Measurements from ENCODE around the gene LEAP2. TPM values are rescaled to one million over a fixed set of nuclear protein-coding genes. Genes with fewer than 3 reads are reported as not detected.
A peak's percentile ranks its signal among the peaks of the same experiment; 100 is the strongest.

Gene LEAP2
- total RNA-seq, 1 experiment from 2014 or later = 0.36 TPM

GRCh38 chr5:132827943-132828673 is 45.4 kb upstream of the LEAP2 start:
- ATAC-seq = no peak
- Histone ChIP-seq H3K27ac (ENCODE audit: low read length) (no peak overlapping the region), H4K20me1 (ENCODE audit: low read length) (no peaks in the 10 kb centered on the region), H3K27me3 (ENCODE audit: low read length) (no peaks in the 10 kb centered on the region), H3K9me2 (replicated peaks; ENCODE audit: low read length) (no peaks in the 10 kb centered on the region), H2AFZ (ENCODE audit: low read length) (no peak overlapping the region), H3K36me3 (ENCODE audit: low read depth, low read length) (no peaks in the 10 kb centered on the region), H3K4me3 (ENCODE audit: low read length) (no peak overlapping the region), H3K79me2 (ENCODE audit: low read length) (peaks cover 17% of the 10 kb centered on the region; the same call in 1 of the 2 replicates), H3K9me3 (ENCODE audit: low read length) (no peaks in the 10 kb centered on the region), H3K4me1 (ENCODE audit: insufficient read depth, low read length) (peaks cover 5% of the 10 kb centered on the region), H3K9ac (ENCODE audit: low read length) (no peak overlapping the region), H3F3A (ENCODE audit: low read length, unreplicated experiment) (no peaks in the 10 kb centered on the region), H3K4me2 (ENCODE audit: low read length) (no peak overlapping the region)
- no TSS peak for BruUV-seq (replicated peaks)
- TF ChIP-seq EZH2phosphoT487 (IDR thresholded peaks at IDR 0.05; ENCODE audit: borderline replicate concordance, low read length) (no peak), EZH2 (IDR thresholded peaks at IDR 0.05; ENCODE audit: low read length, unreplicated experiment) (no peak), CTCF (conservative IDR thresholded peaks at IDR 0.05; ENCODE audit: low read depth, low read length) (no peak)
- POLR2A ChIA-PET (ENCODE audit: unreplicated experiment) = no interaction called here
- CTCF ChIA-PET = no interaction called here
- intact Hi-C loops (cut with micrococcal nuclease) = no loop called here
- DNase-seq = no peak

DNA sequence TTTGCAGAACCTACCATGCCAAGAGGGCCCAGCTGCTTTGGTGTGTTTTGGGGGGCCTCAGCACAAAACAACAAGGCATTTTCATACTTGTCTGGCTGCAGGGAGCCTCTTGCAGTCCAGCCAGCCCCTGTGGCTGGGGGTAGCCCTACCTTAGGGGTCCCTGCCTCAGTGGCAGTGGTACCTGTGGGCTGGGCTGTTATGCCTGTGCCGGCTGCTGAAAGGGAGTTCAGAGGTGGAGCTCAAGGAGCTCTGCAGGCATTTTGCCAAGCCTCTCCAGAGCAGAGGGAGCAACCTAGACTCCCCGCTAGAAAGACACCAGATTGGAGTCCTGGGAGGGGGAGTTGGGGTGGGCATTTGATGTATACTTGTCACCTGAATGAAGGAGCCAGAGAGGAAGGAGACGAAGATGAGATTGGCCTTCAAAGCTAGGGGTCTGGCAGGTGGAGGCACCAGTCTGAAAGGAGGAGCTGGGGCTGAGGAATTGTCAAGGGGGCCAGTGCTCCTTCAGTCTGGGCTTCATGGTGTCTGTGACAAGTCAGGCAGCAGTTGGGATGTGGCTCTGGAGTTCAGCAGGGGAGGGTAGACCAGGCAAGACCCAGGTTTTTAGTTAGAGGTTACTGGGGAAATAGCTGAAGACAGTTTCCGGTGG is 44.5 kb upstream of the LEAP2 start:
- Histone ChIP-seq H2AFZ (ENCODE audit: low read length) (peak overlapping the region; percentile 90), H3K4me1 (ENCODE audit: insufficient read depth, low read length) (peaks cover 5% of the 10 kb centered on the region)
- POLR2A ChIA-PET (ENCODE audit: unreplicated experiment) = no interaction called here

More for the DNA sequence above, 44.5 kb upstream of the LEAP2 start:
- H3K79me2 ChIP-seq (ENCODE audit: low read length) = peaks cover 17% of the 10 kb centered on the region; the same call in 1 of the 2 replicates
- peak overlapping the region; percentile 98 for H3K4me2 ChIP-seq (ENCODE audit: low read length)
- H3K9me2 ChIP-seq (replicated peaks; ENCODE audit: low read length) = no peaks in the 10 kb centered on the region
- peak overlapping the region; percentile 95 for H3K4me3 ChIP-seq (ENCODE audit: low read length)
- intact Hi-C loops (cut with micrococcal nuclease) = no loop called here
- no peaks in the 10 kb centered on the region for H3K36me3 ChIP-seq (ENCODE audit: low read depth, low read length)
- TSS peak; percentile 35 for BruUV-seq (replicated peaks)
- ATAC-seq (no peak), DNase-seq (no peak)
- no peak overlapping the region for H3K27ac ChIP-seq (ENCODE audit: low read length)
- no peaks in the 10 kb centered on the region for H4K20me1 ChIP-seq (ENCODE audit: low read length)
- no peaks in the 10 kb centered on the region for H3F3A ChIP-seq (ENCODE audit: low read length, unreplicated experiment)
- H3K9me3 ChIP-seq (ENCODE audit: low read length) = no peaks in the 10 kb centered on the region
- TF ChIP-seq EZH2 (IDR thresholded peaks at IDR 0.05; ENCODE audit: low read length, unreplicated experiment) (no peak), EZH2phosphoT487 (IDR thresholded peaks at IDR 0.05; ENCODE audit: borderline replicate concordance, low read length) (no peak), CTCF (conservative IDR thresholded peaks at IDR 0.05; ENCODE audit: low read depth, low read length) (no peak)
- no peaks in the 10 kb centered on the region for H3K27me3 ChIP-seq (ENCODE audit: low read length)
- CTCF ChIA-PET = no interaction called here
- peak overlapping the region; percentile 79; the same call in 1 of the 2 replicates for H3K9ac ChIP-seq (ENCODE audit: low read length)
